ENCODE results near the gene CDK3. TPM values are rescaled to one million over a fixed set of nuclear protein-coding genes. Genes with fewer than 3 reads are reported as not detected.

The CDK3 gene
- total RNA-seq, 1 donor from 2014 or later: 0.17 TPM

GRCh38 chr17:76022973-76023899 lies 22.6 kb downstream of the CDK3 start:
- no peak overlapping the region for H3K4me3 ChIP-seq (ENCODE audit: low read depth, low read length)
- no peak for TF ChIP-seq CTCF (conservative IDR thresholded peaks at IDR 0.05; ENCODE audit: low read depth, low read length)
- no peak for DNase-seq (ENCODE audit: low read depth)

- H3K4me3 ChIP-seq (ENCODE audit: low read depth, low read length): no peak overlapping the region
- TF ChIP-seq CTCF (conservative IDR thresholded peaks at IDR 0.05; ENCODE audit: low read depth, low read length): no peak
- DNase-seq (ENCODE audit: low read depth): no peak
These were observed 23.2 kb downstream of the CDK3 start for GRCh38 chr17:76023900-76024237.

- no peak overlapping the region for H3K4me3 ChIP-seq (ENCODE audit: low read depth, low read length)
- DNase-seq (ENCODE audit: low read depth): no peak
- TF ChIP-seq CTCF (conservative IDR thresholded peaks at IDR 0.05; ENCODE audit: low read depth, low read length): no peak
These were observed 23.7 kb downstream of the CDK3 start for GRCh38 chr17:76024353-76024752.

- no peak overlapping the region for H3K4me3 ChIP-seq (ENCODE audit: low read depth, low read length)
- no peak for DNase-seq (ENCODE audit: low read depth)
- TF ChIP-seq CTCF (conservative IDR thresholded peaks at IDR 0.05; ENCODE audit: low read depth, low read length): no peak
These were observed 24.6 kb downstream of the CDK3 start for GRCh38 chr17:76025294-76025693.

GRCh38 chr17:76026714-76027158 lies 26.1 kb downstream of the CDK3 start:
- DNase-seq (ENCODE audit: low read depth): no peak
- H3K4me3 ChIP-seq (ENCODE audit: low read depth, low read length): peak overlapping the region; percentile 63
- peak; percentile 37 for TF ChIP-seq CTCF (conservative IDR thresholded peaks at IDR 0.05; ENCODE audit: low read depth, low read length)

- H3K4me3 ChIP-seq (ENCODE audit: low read depth, low read length): peak within 1 kb of the TSS; percentile 63
- DNase-seq (ENCODE audit: low read depth): no peak
- TF ChIP-seq CTCF (conservative IDR thresholded peaks at IDR 0.05; ENCODE audit: low read depth, low read length): no peak
These were observed 26.6 kb downstream of the CDK3 start, which contains the start of gene EVPL for GRCh38 chr17:76027159-76027839. Gene EVPL, minus strand, starts transcription at chr17:76027306. Its CDS starts 108 bp downstream, at chr17:76027198.
